GM13976 (cell line): ENCODE results near the gene LRP1B.

Experiments used
- DNase-seq: peaks from one replicate; pipeline ENCODE4 v3.0.0; 2012; ENCODE audit warnings: low spot score
- in situ Hi-C: fragments of 300-500 bp; cut with MboI; formaldehyde crosslinking; loops from one replicate; pipeline ENCODE4 v1.12.0; 2022; ENCODE audit warnings: low sequenced_read_pairs, mixed read lengths, inconsistent platforms; ENCODE audit not compliant: unreplicated experiment
- TF ChIP-seq, protein P1 (sequence below): IDR thresholded peaks from 2 replicates; pipeline ENCODE4 v1.5.1; 2012; ENCODE audit warnings: borderline replicate concordance, mild to moderate bottlenecking; ENCODE audit not compliant: insufficient read depth; ENCODE audit errors: extremely low read depth, missing control alignments, control extremely low read depth

LRP1B gene

DNA sequence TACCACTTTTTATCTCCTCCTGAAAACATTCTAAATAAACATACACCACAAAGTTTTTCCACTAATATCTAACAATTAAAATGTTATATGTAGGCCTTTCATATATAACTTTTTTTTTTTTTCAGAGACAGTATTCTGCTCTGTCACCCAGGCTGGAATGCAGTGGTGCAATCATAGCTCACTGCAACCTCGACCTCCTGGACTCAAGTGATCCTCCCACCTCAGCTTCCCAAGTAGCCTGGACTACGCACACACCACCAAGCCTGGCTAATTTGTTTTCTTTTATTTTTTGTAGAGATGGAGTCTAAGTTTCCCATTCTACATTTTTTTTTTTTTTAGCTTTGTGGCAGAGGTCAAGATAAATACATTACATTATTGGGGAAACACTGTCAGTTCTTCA is 1738.0 kb downstream of the LRP1B start:
- DNase-seq, result no peak
- in situ Hi-C loops, result no loop called here
- TF ChIP-seq, protein P1, sequence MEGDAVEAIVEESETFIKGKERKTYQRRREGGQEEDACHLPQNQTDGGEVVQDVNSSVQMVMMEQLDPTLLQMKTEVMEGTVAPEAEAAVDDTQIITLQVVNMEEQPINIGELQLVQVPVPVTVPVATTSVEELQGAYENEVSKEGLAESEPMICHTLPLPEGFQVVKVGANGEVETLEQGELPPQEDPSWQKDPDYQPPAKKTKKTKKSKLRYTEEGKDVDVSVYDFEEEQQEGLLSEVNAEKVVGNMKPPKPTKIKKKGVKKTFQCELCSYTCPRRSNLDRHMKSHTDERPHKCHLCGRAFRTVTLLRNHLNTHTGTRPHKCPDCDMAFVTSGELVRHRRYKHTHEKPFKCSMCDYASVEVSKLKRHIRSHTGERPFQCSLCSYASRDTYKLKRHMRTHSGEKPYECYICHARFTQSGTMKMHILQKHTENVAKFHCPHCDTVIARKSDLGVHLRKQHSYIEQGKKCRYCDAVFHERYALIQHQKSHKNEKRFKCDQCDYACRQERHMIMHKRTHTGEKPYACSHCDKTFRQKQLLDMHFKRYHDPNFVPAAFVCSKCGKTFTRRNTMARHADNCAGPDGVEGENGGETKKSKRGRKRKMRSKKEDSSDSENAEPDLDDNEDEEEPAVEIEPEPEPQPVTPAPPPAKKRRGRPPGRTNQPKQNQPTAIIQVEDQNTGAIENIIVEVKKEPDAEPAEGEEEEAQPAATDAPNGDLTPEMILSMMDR, result no peak

DNA sequence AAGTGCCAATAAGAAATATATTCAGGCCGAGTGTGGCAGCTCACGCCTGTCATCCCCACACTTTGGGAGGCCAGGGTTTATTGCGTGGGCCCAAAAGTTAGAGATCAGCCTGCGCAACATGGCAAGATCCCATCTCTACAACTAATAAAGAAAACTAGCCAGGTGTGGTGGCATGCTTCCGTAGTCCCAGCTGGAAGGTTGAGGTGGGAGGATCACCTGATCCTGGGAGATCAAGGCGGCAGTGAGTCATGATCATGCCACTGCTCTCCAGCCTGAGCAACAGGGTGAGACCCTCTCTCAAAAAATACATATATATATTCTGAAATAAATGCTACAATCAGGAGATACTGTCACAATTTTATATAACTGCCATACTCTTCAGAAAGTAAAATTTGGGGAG is 1745.9 kb downstream of the LRP1B start:
- in situ Hi-C loops, result no loop called here
- TF ChIP-seq, protein P1, result no peak

DNA sequence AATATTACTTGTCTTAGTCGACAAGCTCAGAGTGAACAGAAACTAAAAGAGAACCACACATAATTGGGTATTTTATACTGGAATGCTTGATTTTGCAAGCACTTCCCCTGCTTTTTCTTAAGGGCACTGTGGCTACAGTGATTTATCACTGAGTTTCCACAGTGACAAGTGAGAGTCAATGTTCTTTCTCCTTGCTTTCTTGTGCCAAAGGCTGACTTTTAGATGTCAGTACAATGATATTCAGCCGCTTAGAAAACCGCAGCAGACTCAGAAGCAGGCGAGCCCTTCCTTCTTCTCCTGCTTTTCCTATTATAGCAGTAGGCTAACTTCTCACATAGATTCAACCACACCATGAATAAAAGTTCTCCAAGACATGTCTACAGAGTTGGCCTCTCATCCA is 1747.0 kb downstream of the LRP1B start:
- TF ChIP-seq, protein P1, result no peak
- DNase-seq, result no peak
- in situ Hi-C loops, result no loop called here

More for the DNA sequence above, 1745.9 kb downstream of the LRP1B start:
- DNase-seq, result no peak

DNA sequence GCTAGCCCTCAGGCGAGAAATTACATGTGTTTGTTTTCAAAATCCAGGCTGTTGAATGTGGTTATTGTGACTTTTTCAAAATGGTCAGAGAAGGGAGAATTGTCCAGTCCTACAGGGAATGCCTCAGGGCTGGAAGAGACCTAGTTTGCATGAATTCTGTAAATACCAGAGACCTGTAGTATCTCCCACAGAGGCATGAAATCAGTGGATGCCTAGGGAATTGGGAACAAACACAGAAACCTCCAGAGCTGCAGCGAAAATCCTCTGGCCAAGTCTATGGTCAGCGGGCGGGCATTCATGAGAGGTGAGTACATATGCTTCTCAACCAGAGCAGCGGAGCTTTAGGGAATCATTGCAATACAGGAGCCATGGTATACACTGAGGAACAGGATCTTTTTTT is 1754.1 kb downstream of the LRP1B start:
- in situ Hi-C loops, result no loop called here
- TF ChIP-seq, protein P1, result no peak
- DNase-seq, result no peak

DNA sequence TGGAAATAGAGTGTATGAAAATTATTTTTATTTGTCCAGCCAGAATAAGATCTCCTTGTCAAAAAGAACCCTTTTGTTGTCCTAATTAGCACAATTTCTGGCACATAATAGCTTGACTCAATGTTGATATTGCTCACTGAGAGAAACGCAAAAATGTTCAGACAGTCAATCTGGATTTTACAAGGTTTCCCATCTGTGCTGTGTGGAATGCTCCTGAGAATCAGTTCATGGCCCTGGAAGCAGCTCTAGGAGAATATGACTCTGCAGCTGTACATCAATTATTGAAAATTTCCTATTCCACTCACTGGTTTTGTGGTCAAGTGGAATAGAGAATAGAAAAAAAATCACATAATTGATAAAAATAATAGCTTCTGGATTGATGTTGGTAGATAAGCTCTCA is 1767.7 kb downstream of the LRP1B start:
- TF ChIP-seq, protein P1, result no peak
- DNase-seq, result no peak
- in situ Hi-C loops, result no loop called here

DNA sequence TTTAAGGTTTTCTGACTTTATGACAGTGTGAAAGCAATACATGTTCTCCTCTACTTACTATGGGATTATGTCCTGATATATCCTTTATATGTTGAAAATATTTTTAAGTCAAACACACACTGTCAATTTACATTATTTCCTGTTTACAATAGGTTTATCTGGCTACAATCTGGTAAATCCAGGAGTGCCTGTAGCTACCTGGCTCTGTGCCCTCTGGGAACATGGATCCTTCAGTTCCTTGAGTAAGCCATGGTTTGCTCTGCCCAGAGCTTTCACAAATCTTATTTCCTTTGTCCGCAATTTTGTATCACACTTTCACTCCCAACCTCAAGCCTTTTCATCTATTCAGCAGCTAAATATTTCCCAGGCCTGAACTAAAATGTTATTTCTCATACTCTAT is 1768.5 kb downstream of the LRP1B start:
- TF ChIP-seq, protein P1, result no peak
- DNase-seq, result no peak
- in situ Hi-C loops, result no loop called here
